Measurements from ENCODE around the gene CCDC200. TPM values are rescaled to one million over a fixed set of nuclear protein-coding genes. Genes with fewer than 3 reads are reported as not detected.
"Not testable (repeated sequence)": the region's sequence is repeated elsewhere in the genome, so short reads cannot be mapped to it uniquely, and the experiment has no call there.

Gene CCDC200
- total RNA-seq: not detected
- polyA plus RNA-seq: not detected

- H3K9me3 ChIP-seq (ENCODE audit: control insufficient read depth in 2 of 2, low read length in 2 of 2); H3K36me3 ChIP-seq (ENCODE audit: control insufficient read depth, insufficient read depth, low read length); H3K36me3 Mint-ChIP-seq; H3K4me3 Mint-ChIP-seq; H3K27me3 ChIP-seq (ENCODE audit: control insufficient read depth, insufficient read depth, low read length); ATAC-seq (ENCODE audit: low read depth in 2 of 2); H3K9me3 Mint-ChIP-seq; H3K4me3 ChIP-seq (ENCODE audit: low read depth, low read length); DNase-seq; H3K27ac ChIP-seq (ENCODE audit: insufficient read depth, low read length, poor library complexity, severe bottlenecking); H3K27me3 Mint-ChIP-seq; H3K27ac Mint-ChIP-seq; H3K4me1 Mint-ChIP-seq; H3K4me1 ChIP-seq (ENCODE audit: control insufficient read depth, insufficient read depth, low read length, poor library complexity, severe bottlenecking): not testable (repeated sequence)
These were observed at the start of gene CCDC200 for GRCh38 chr17:43228020-43228782. Gene CCDC200 (minus strand): TSS chr17:43228623. CDS start chr17:43228554, 69 bp downstream.

GRCh38 chr17:43272914-43273313 is 44.5 kb upstream of the CCDC200 start:
- H3K27me3 ChIP-seq (ENCODE audit: control insufficient read depth, insufficient read depth, low read length); DNase-seq; H3K27ac ChIP-seq (ENCODE audit: insufficient read depth, low read length, poor library complexity, severe bottlenecking); H3K4me1 Mint-ChIP-seq; H3K4me1 ChIP-seq (ENCODE audit: control insufficient read depth, insufficient read depth, low read length, poor library complexity, severe bottlenecking); H3K4me3 ChIP-seq (ENCODE audit: low read depth, low read length); H3K9me3 ChIP-seq (ENCODE audit: control insufficient read depth in 2 of 2, low read length in 2 of 2); H3K27me3 Mint-ChIP-seq; ATAC-seq (ENCODE audit: low read depth in 2 of 2); H3K4me3 Mint-ChIP-seq; H3K27ac Mint-ChIP-seq; H3K36me3 ChIP-seq (ENCODE audit: control insufficient read depth, insufficient read depth, low read length); H3K36me3 Mint-ChIP-seq; H3K9me3 Mint-ChIP-seq: not testable (repeated sequence)

DNA sequence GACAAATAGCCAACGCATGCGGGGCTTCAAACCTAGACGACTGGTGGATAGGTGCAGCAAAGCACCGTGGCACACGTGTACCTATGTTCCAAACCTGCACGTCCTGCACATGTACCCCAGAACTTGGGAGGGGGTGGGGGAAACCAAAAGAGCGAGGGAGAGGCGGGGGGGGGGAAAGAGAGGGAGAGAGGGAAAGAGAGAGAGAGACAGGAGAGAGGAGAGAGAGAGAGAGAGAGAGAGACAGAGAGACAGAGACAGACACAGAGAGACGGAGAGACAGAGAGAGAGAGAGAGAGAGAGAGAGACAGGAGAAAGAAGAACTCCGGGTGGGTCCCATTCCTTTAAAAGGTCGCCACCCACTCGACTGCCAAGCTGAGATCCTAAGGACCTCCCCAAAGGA is 44.1 kb upstream of the CCDC200 start:
- H3K27ac Mint-ChIP-seq; H3K36me3 ChIP-seq (ENCODE audit: control insufficient read depth, insufficient read depth, low read length); H3K9me3 Mint-ChIP-seq; DNase-seq; H3K4me1 ChIP-seq (ENCODE audit: control insufficient read depth, insufficient read depth, low read length, poor library complexity, severe bottlenecking); H3K4me1 Mint-ChIP-seq; H3K4me3 ChIP-seq (ENCODE audit: low read depth, low read length); H3K27ac ChIP-seq (ENCODE audit: insufficient read depth, low read length, poor library complexity, severe bottlenecking); H3K27me3 ChIP-seq (ENCODE audit: control insufficient read depth, insufficient read depth, low read length); H3K27me3 Mint-ChIP-seq; H3K36me3 Mint-ChIP-seq; ATAC-seq (ENCODE audit: low read depth in 2 of 2); H3K9me3 ChIP-seq (ENCODE audit: control insufficient read depth in 2 of 2, low read length in 2 of 2): not testable (repeated sequence)
- H3K4me3 Mint-ChIP-seq: peak overlapping the region in 2 of 4 donors; percentile 61 to 65

- H3K27ac Mint-ChIP-seq; H3K9me3 ChIP-seq (ENCODE audit: control insufficient read depth in 2 of 2, low read length in 2 of 2); H3K4me3 Mint-ChIP-seq; ATAC-seq (ENCODE audit: low read depth in 2 of 2); H3K27me3 Mint-ChIP-seq; H3K36me3 Mint-ChIP-seq; H3K4me3 ChIP-seq (ENCODE audit: low read depth, low read length); H3K36me3 ChIP-seq (ENCODE audit: control insufficient read depth, insufficient read depth, low read length); H3K27me3 ChIP-seq (ENCODE audit: control insufficient read depth, insufficient read depth, low read length); H3K4me1 Mint-ChIP-seq; H3K4me1 ChIP-seq (ENCODE audit: control insufficient read depth, insufficient read depth, low read length, poor library complexity, severe bottlenecking); DNase-seq; H3K27ac ChIP-seq (ENCODE audit: insufficient read depth, low read length, poor library complexity, severe bottlenecking); H3K9me3 Mint-ChIP-seq: not testable (repeated sequence)
These were observed 42.4 kb upstream of the CCDC200 start for GRCh38 chr17:43270552-43271504.

DNA sequence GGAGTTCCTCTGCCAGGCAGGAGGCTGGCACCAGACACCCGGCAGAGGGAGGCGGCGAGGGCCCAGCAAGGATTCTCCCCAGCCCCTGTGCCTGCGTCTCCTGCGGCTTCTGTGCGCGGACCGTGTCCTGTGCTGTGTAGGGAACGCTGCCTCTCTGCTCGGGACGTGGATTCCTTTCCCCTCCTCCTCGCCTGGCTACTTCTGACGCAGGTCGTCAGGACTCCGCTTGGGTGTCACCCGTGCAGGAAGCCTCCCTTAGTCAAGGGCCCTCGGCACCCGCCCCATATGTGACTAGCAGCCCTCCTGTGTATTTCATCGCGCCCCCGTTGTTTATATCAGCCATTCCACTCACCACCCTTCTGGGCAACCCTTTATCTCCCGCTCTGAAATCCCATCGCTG is 18.0 kb upstream of the CCDC200 start:
- H3K27me3 ChIP-seq (ENCODE audit: control insufficient read depth, insufficient read depth, low read length); ATAC-seq (ENCODE audit: low read depth in 2 of 2); H3K9me3 Mint-ChIP-seq; H3K4me1 ChIP-seq (ENCODE audit: control insufficient read depth, insufficient read depth, low read length, poor library complexity, severe bottlenecking); H3K36me3 Mint-ChIP-seq; H3K4me3 Mint-ChIP-seq; H3K4me1 Mint-ChIP-seq; H3K27ac Mint-ChIP-seq; H3K36me3 ChIP-seq (ENCODE audit: control insufficient read depth, insufficient read depth, low read length); H3K4me3 ChIP-seq (ENCODE audit: low read depth, low read length); H3K27me3 Mint-ChIP-seq; H3K27ac ChIP-seq (ENCODE audit: insufficient read depth, low read length, poor library complexity, severe bottlenecking); H3K9me3 ChIP-seq (ENCODE audit: control insufficient read depth in 2 of 2, low read length in 2 of 2): not testable (repeated sequence)
- DNase-seq: peak in 1 of 3 donors; percentile 56

- H3K27ac Mint-ChIP-seq; H3K4me3 ChIP-seq (ENCODE audit: low read depth, low read length); H3K9me3 ChIP-seq (ENCODE audit: control insufficient read depth in 2 of 2, low read length in 2 of 2); H3K36me3 ChIP-seq (ENCODE audit: control insufficient read depth, insufficient read depth, low read length); H3K36me3 Mint-ChIP-seq; H3K4me3 Mint-ChIP-seq; DNase-seq; H3K27ac ChIP-seq (ENCODE audit: insufficient read depth, low read length, poor library complexity, severe bottlenecking); H3K27me3 Mint-ChIP-seq; H3K27me3 ChIP-seq (ENCODE audit: control insufficient read depth, insufficient read depth, low read length); H3K4me1 ChIP-seq (ENCODE audit: control insufficient read depth, insufficient read depth, low read length, poor library complexity, severe bottlenecking); H3K9me3 Mint-ChIP-seq; H3K4me1 Mint-ChIP-seq; ATAC-seq (ENCODE audit: low read depth in 2 of 2): not testable (repeated sequence)
These were observed 12.4 kb upstream of the CCDC200 start for GRCh38 chr17:43240596-43241352.

DNA sequence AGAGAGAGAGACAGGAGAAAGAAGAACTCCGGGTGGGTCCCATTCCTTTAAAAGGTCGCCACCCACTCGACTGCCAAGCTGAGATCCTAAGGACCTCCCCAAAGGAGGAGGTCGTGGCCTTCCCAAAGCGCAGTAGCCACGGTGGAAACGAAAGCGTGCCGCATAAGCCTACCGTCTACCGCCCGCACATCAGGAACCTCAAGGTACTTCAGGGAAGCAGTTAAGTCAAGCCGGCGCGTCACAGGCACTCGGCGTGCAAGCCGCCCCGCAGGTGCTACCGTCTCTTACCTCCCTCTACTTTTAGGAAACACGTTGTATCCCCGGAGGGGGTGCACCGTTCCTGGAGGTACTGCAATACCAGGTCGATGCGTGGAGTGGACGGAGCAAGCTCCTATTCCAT is 11.2 kb upstream of the CCDC200 start:
- not testable (repeated sequence) for H3K4me1 ChIP-seq (ENCODE audit: control insufficient read depth, insufficient read depth, low read length, poor library complexity, severe bottlenecking); H3K4me3 Mint-ChIP-seq; H3K9me3 Mint-ChIP-seq; DNase-seq; H3K4me3 ChIP-seq (ENCODE audit: low read depth, low read length); H3K36me3 Mint-ChIP-seq; H3K27ac Mint-ChIP-seq; ATAC-seq (ENCODE audit: low read depth in 2 of 2); H3K27me3 Mint-ChIP-seq; H3K27ac ChIP-seq (ENCODE audit: insufficient read depth, low read length, poor library complexity, severe bottlenecking); H3K4me1 Mint-ChIP-seq; H3K27me3 ChIP-seq (ENCODE audit: control insufficient read depth, insufficient read depth, low read length); H3K9me3 ChIP-seq (ENCODE audit: control insufficient read depth in 2 of 2, low read length in 2 of 2); H3K36me3 ChIP-seq (ENCODE audit: control insufficient read depth, insufficient read depth, low read length)
